ENCODE data around the gene TRIM14.
A peak's percentile ranks its signal among the peaks of the same experiment; 100 is the strongest.
"Not testable (repeated sequence)": the region's sequence is repeated elsewhere in the genome, so short reads cannot be mapped to it uniquely, and the experiment has no call there.

The TRIM14 gene

GRCh38 chr9:98142182-98142907, 23.3 kb upstream of the TRIM14 start:
- no peak for DNase-seq (ENCODE audit: low read depth)

- no peak for DNase-seq (ENCODE audit: low read depth)
These were observed 21.5 kb upstream of the TRIM14 start for GRCh38 chr9:98140503-98140902.

DNA sequence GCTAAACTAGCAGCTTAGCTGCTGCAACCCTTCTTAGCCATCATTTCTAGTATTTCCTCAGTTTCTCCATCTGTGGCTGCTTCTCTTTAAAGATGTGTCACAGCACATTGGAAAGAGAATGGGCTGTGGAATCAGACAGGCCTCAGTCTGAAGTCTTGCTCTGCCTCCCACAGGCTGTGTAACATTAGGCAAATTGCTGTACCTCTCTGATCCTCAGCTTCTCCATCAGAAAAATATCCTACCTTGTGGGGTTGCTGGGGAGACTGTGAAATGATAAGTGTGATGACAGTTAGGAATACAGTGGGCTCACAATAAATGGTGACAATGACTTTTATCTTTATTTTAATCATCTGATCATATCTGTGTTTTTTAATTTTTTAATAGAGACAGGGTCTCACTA, 17.5 kb upstream of the TRIM14 start:
- DNase-seq (ENCODE audit: low read depth) = no peak

DNA sequence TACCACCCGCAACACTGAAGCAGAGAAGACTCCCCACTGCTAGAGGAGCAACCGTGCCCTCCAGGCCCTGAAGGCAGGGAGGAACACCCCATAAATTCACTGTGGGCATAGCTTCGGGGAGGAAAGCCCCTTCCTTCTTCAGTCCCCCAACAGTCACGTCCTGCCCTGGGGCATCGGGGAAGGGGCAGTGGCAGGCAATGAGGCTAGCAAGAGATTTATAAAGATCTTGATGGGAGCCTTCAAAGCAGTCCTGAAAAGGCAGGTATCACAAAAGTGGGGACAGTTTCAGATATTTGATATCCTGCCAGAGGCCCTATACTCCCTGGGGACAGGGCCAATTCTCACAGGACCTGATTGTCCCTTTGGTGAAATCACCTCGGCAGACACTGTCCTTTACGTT, 16.9 kb upstream of the TRIM14 start:
- no peak for DNase-seq (ENCODE audit: low read depth)

DNA sequence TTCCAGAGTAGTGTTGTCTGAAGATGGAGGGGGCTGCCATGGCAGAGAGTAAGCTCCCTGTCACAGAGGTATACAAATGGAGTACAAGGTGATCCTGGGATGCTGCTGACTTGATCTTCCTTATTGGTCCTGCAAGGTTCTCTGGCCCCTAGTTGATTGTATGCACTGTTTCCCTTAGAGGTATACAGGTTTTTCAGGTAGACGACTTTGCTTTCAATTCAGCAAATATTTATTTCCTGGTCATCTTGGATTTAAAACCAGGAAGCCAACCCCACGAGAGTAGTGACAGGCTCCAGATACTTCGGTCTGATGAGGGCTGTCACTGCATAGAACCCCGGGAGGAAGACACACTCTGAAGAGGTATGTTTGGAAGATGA, 16.5 kb upstream of the TRIM14 start:
- DNase-seq (ENCODE audit: low read depth) = no peak

- no peak for DNase-seq (ENCODE audit: low read depth)
These were observed 15.9 kb upstream of the TRIM14 start for GRCh38 chr9:98134702-98135557.

DNA sequence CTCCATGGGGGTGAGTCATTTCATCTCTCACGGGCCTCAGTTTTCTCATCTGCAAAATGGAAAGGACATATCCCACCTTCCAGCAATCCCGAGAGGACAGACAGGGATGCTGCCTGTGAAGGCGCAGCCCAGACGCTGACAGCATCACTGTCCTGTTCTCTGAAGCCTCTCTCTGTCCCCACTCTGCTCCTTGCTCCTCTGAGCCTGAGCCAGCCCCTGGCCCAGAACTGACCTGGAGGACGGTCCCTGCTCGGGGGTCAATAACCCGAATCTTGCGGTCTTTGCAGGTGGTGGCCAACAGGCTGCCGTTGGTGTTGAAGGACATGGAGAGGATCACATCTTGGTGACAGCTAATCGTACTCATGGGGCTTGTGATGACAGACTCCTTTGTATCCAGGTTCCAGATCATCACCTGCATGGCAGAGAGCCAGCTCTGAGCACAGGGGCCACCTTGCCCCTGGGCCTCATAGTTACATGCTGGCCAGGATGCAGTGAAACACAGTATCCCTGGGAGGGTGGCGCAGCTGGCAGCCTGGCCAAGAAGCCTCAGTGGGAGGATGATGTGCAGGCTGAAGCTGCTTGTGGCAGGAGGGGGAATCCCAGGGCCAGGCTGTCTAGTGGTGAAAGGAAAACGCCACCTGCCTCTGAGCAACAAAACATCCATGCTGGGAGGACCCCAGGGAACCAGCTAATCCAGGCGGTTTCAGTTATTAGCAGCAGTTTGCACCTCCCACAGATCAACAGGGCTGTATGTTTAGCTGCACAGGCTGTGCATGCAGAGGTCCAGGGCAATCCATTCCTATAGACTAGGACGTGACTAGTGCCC, 14.0 kb upstream of the TRIM14 start:
- DNase-seq (ENCODE audit: low read depth) = no peak

GRCh38 chr9:98132158-98132557, 13.1 kb upstream of the TRIM14 start:
- no peak for DNase-seq (ENCODE audit: low read depth)

GRCh38 chr9:98130576-98131228, 11.7 kb upstream of the TRIM14 start:
- DNase-seq (ENCODE audit: low read depth) = no peak

- not testable (repeated sequence) for DNase-seq (ENCODE audit: low read depth)
These were observed 11.0 kb upstream of the TRIM14 start for GRCh38 chr9:98130060-98130459.

- DNase-seq (ENCODE audit: low read depth) = peak; percentile 29
These were observed 10.4 kb upstream of the TRIM14 start for GRCh38 chr9:98129451-98129881.

DNA sequence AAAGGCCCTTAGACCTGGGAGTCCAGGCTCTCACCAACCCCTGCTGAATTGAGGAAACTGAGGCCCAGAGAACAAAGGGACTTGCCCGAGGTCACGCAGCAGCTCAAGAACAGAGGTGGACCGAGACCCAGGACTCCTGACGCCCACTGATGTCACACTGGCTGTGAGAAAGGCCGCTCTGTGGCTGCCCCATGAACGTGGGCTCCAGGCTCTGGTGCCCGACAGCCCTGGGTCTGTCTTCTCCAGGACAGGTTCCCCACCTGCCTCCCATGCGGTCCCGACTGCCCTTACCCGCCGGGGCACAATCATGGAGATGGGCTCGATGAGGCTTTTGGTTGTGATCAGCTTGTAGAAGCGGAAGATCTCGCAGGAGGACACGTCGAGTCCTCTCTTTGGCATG, 9.3 kb upstream of the TRIM14 start:
- no peak for DNase-seq (ENCODE audit: low read depth)

DNA sequence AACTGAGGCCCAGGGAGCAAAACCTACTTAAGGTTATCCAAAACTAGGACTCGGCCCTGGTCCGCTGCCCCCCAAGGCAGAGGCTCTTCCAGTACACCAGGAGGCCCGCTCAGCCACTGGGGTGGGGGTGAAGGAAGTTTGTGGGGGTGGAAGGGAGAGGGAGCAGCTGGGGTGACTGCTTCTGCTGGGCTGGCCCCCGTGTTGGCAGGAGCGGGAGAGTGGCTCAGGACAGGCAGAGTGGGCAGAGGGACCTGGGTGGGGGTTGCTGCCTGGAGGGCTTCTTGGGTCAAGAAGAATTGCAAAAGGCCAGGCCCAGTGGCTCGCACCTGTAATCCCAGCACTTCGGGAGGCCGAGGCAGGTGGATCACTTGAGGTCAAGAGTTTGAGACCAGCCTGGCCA, 8.2 kb upstream of the TRIM14 start:
- DNase-seq (ENCODE audit: low read depth) = no peak

GRCh38 chr9:98124637-98125426, 5.8 kb upstream of the TRIM14 start:
- DNase-seq (ENCODE audit: low read depth) = no peak

DNA sequence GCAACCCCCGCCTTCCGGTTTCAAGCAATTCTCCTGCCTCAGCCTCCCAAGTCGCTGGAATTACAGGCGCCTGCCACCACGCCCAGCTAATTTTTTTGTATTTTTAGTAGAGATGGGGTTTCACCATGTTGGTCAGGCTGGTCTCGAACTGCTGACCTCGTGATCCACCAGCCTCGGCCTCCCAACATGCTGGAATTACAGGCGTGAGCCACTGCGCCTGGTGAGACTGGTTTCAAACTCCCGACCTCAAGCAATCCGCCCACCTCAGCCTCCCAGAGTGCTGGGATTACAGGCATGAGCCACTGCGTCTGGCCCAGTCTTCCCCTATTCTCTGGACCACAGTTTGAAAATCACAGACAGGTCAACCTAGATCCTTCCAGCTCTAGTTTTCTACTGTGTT, 5.1 kb upstream of the TRIM14 start:
- DNase-seq (ENCODE audit: low read depth) = not testable (repeated sequence)

DNA sequence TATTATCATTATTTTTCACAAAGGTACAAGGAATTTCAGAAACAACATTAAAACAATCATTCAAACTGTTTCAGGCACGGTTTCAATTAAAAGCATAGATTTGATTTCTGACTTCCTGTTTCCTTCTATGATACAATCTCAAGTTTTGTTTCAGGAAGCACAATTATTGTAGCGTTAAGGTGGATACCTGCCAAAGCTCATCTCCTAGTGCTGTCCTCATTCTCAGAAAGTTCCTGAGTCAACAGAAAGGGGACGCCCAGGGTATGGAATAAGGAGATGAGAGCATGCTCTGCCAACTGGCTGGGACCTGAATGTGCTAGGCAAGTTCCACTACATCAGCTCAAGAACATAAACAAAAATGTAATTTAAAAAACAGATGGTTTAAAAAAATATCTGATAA, 2.0 kb upstream of the TRIM14 start:
- peak; percentile 26 for DNase-seq (ENCODE audit: low read depth)

DNA sequence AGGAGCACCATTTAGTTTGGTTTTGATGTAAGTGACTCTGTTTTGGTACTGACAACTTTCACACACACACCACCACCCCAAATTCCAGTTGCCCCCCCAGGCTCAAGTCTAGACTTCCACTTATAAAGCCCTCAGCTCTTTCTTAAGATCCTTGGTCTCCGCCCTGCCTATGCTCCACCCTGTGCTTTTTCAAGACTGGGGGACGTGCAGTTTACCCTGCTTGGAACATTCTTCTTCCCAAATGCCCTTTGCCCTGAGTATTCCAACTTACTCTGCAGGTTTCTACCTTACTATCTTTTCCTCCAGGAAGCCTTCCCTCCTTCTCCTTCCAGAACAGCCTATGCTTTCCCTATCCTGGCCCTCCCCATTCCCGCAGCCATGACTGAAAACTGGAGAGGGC, 1.5 kb upstream of the TRIM14 start:
- DNase-seq (ENCODE audit: low read depth) = no peak

- peak; percentile 58 for DNase-seq (ENCODE audit: low read depth)
These were observed 910 bp downstream of the TRIM14 start for GRCh38 chr9:98117984-98118639.

GRCh38 chr9:98117097-98117496, 1.9 kb downstream of the TRIM14 start:
- DNase-seq (ENCODE audit: low read depth) = not testable (repeated sequence)

- DNase-seq (ENCODE audit: low read depth) = no peak
These were observed 10.0 kb downstream of the TRIM14 start for GRCh38 chr9:98109052-98109451.

Data from ELR (cell line).